Karpas-422 (cell line): ENCODE data around the gene FRRS1. TPM values are rescaled to one million over a fixed set of nuclear protein-coding genes. Genes with fewer than 3 reads are reported as not detected.
"Not testable (repeated sequence)": the region's sequence is repeated elsewhere in the genome, so short reads cannot be mapped to it uniquely, and the experiment has no call there.

Experiments
- DNase-seq: peaks from one replicate; pipeline ENCODE4 v3.0.0-alpha.2; 2015
- H2AFZ ChIP-seq: fragments of 200-600 bp; sonication (generic); 2 replicates; pipeline ENCODE4 v1.6.1; 2014; ENCODE audit warnings: antibody characterized with exemption, low read length, mixed read lengths
- H3K27ac ChIP-seq: fragments of 200-600 bp; sonication (generic); 2 replicates; pipeline ENCODE4 v1.5.1; 2014; ENCODE audit warnings: mild to moderate bottlenecking, low read length, moderate library complexity
- H3K27me3 ChIP-seq: fragments of 200-600 bp; sonication (generic); 2 replicates; pipeline ENCODE4 v1.6.1; 2014; ENCODE audit warnings: low read length, mixed read lengths
- H3K36me3 ChIP-seq: fragments of 200-600 bp; sonication (generic); 2 replicates; pipeline ENCODE4 v1.6.1; 2014; ENCODE audit warnings: low read length, mixed read lengths; ENCODE audit not compliant: insufficient read depth
- H3K4me1 ChIP-seq: fragments of 200-600 bp; sonication (generic); 2 replicates; pipeline ENCODE4 v1.6.1; 2014; ENCODE audit warnings: mild to moderate bottlenecking, low read length, mixed read lengths
- H3K4me2 ChIP-seq: fragments of 200-600 bp; sonication (generic); 2 replicates; pipeline ENCODE4 v1.6.1; 2014; ENCODE audit warnings: low read length, low read depth, mild to moderate bottlenecking; ENCODE audit not compliant: poor library complexity, severe bottlenecking
- H3K4me3 ChIP-seq: fragments of 200-600 bp; sonication (generic); 2 replicates; pipeline ENCODE4 v1.5.1; 2014; ENCODE audit warnings: mild to moderate bottlenecking, antibody characterized with exemption, low read length, mixed read lengths
- H3K79me2 ChIP-seq: fragments of 200-600 bp; sonication (generic); 2 replicates; pipeline ENCODE4 v1.6.1; 2014; ENCODE audit warnings: mild to moderate bottlenecking, low read length, mixed read lengths
- H3K9ac ChIP-seq: fragments of 200-600 bp; sonication (generic); 2 replicates; pipeline ENCODE4 v1.6.0; 2014; ENCODE audit warnings: low read length
- H3K9me2 ChIP-seq: fragments of 200-600 bp; sonication (generic), shearing (Covaris generic); replicated peaks from 2 replicates; pipeline ENCODE4 v1.6.0; 2014; ENCODE audit warnings: mild to moderate bottlenecking, low read length, moderate library complexity; ENCODE audit not compliant: insufficient read depth
- H3K9me3 ChIP-seq: fragments of 300-700, 200-600 bp; sonication (generic); 2 replicates; pipeline ENCODE4 v1.6.1; 2014; ENCODE audit warnings: low read length, mixed read lengths
- H4K20me1 ChIP-seq: fragments of 200-600 bp; sonication (generic); 2 replicates; pipeline ENCODE4 v1.6.1; 2014; ENCODE audit warnings: mild to moderate bottlenecking, antibody characterized with exemption, low read length, low read depth; ENCODE audit not compliant: insufficient read depth
- total RNA-seq: library from RNA; depleted of rRNA; stranded (reverse); fragments of >200 nt; shearing (Covaris generic); gene quantifications from 2 replicates; pipeline ENCODE4 v1.2.3, GENCODE V29; 2014; ENCODE audit warnings: low replicate concordance; rRNA removed

FRRS1 gene
- total RNA-seq = 24.4 and 47.1 TPM in 2 replicates

GRCh38 chr1:99766378-99766800, at the start of gene FRRS1:
Gene FRRS1, minus strand, starts transcription at chr1:99766635. Its CDS starts 17,867 bp downstream, at chr1:99748768.
- Histone ChIP-seq H3K9ac (peak within 1 kb of the TSS; percentile 85), H4K20me1 (no peaks in the 10 kb centered on the region), H3K4me3 (peak within 1 kb of the TSS; percentile 96), H3K27me3 (no peaks in the 10 kb centered on the region), H3K79me2 (peaks cover 49% of the 10 kb centered on the region), H2AFZ (peak within 1 kb of the TSS; percentile 89), H3K4me1 (peaks cover 63% of the 10 kb centered on the region), H3K36me3 (0 out of 2 replicates have a peak, but pooled peaks cover 3% of the 10 kb centered on the region), H3K9me2 (no peaks in the 10 kb centered on the region), H3K4me2 (peak within 1 kb of the TSS; percentile 93), H3K27ac (peak within 1 kb of the TSS; percentile 94), H3K9me3 (no peaks in the 10 kb centered on the region)
- peak; percentile 97 for DNase-seq

- Histone ChIP-seq H3K36me3 (no peaks in the 10 kb centered on the region), H3K4me3 (no peak overlapping the region), H3K27me3 (no peaks in the 10 kb centered on the region), H3K9ac (no peak overlapping the region), H3K79me2 (no peaks in the 10 kb centered on the region), H4K20me1 (no peaks in the 10 kb centered on the region), H3K27ac (no peak overlapping the region), H3K4me1 (peaks cover under 1% of the 10 kb centered on the region; the same call in 1 of the 2 replicates), H2AFZ (no peak overlapping the region), H3K4me2 (no peak overlapping the region), H3K9me2 (no peaks in the 10 kb centered on the region), H3K9me3 (no peaks in the 10 kb centered on the region)
- peak; percentile 21 for DNase-seq
Measured at GRCh38 chr1:99814373-99814900, 48.0 kb upstream of the FRRS1 start.

- Histone ChIP-seq H4K20me1 (no peaks in the 10 kb centered on the region), H2AFZ (no peak overlapping the region), H3K4me2 (no peak overlapping the region), H3K9me2 (no peaks in the 10 kb centered on the region), H3K27ac (no peak overlapping the region), H3K27me3 (no peaks in the 10 kb centered on the region), H3K9ac (no peak overlapping the region), H3K36me3 (no peaks in the 10 kb centered on the region), H3K4me3 (no peak overlapping the region), H3K4me1 (peaks cover 27% of the 10 kb centered on the region), H3K79me2 (no peaks in the 10 kb centered on the region), H3K9me3 (no peaks in the 10 kb centered on the region)
- peak; percentile 2 for DNase-seq
Measured at GRCh38 chr1:99811747-99812146, 45.3 kb upstream of the FRRS1 start.

- Histone ChIP-seq H4K20me1 (no peaks in the 10 kb centered on the region), H3K27ac (no peak overlapping the region), H3K4me1 (peaks cover 33% of the 10 kb centered on the region), H3K27me3 (no peaks in the 10 kb centered on the region), H3K9me3 (no peaks in the 10 kb centered on the region), H3K4me3 (no peak overlapping the region), H3K9ac (no peak overlapping the region), H3K4me2 (no peak overlapping the region), H2AFZ (no peak overlapping the region; the same call in 1 of the 2 replicates), H3K36me3 (no peaks in the 10 kb centered on the region), H3K9me2 (no peaks in the 10 kb centered on the region), H3K79me2 (no peaks in the 10 kb centered on the region)
- DNase-seq = no peak
Measured at GRCh38 chr1:99811075-99811474, 44.6 kb upstream of the FRRS1 start.

GRCh38 chr1:99808391-99809115, 42.1 kb upstream of the FRRS1 start:
- Histone ChIP-seq H3K9me3 (no peaks in the 10 kb centered on the region), H3K9me2 (no peaks in the 10 kb centered on the region), H3K27me3 (no peaks in the 10 kb centered on the region), H3K4me2 (peak overlapping the region; percentile 75), H2AFZ (peak overlapping the region; percentile 84), H3K27ac (no peak overlapping the region), H3K79me2 (no peaks in the 10 kb centered on the region), H3K4me1 (peaks cover 33% of the 10 kb centered on the region), H3K36me3 (no peaks in the 10 kb centered on the region), H3K9ac (peak overlapping the region; percentile 64), H3K4me3 (peak overlapping the region; percentile 54), H4K20me1 (no peaks in the 10 kb centered on the region)
- DNase-seq = peak; percentile 93

- Histone ChIP-seq H3K9ac (no peak overlapping the region), H3K4me1 (peaks cover 33% of the 10 kb centered on the region), H2AFZ (peak overlapping the region; percentile 72), H3K79me2 (no peaks in the 10 kb centered on the region), H3K9me3 (no peaks in the 10 kb centered on the region), H3K36me3 (no peaks in the 10 kb centered on the region), H4K20me1 (no peaks in the 10 kb centered on the region), H3K27me3 (no peaks in the 10 kb centered on the region), H3K27ac (no peak overlapping the region), H3K4me2 (peak overlapping the region; percentile 75), H3K9me2 (no peaks in the 10 kb centered on the region), H3K4me3 (no peak overlapping the region)
- no peak for DNase-seq
Measured at GRCh38 chr1:99806882-99807281, 40.4 kb upstream of the FRRS1 start.

GRCh38 chr1:99801584-99801983, 35.1 kb upstream of the FRRS1 start:
- H3K4me3 ChIP-seq = no peak overlapping the region
- peaks cover 4% of the 10 kb centered on the region for H3K4me1 ChIP-seq
- H3K9me3 ChIP-seq = no peaks in the 10 kb centered on the region
- DNase-seq = no peak
- H3K27ac ChIP-seq = no peak overlapping the region
- no peaks in the 10 kb centered on the region for H3K36me3 ChIP-seq
- no peaks in the 10 kb centered on the region for H3K27me3 ChIP-seq
- H4K20me1 ChIP-seq = no peaks in the 10 kb centered on the region
- no peaks in the 10 kb centered on the region for H3K79me2 ChIP-seq
- no peak overlapping the region for H2AFZ ChIP-seq
- H3K9me2 ChIP-seq = no peaks in the 10 kb centered on the region
- H3K4me2 ChIP-seq = no peak overlapping the region
- H3K9ac ChIP-seq = no peak overlapping the region

- Histone ChIP-seq H3K4me1 (peaks cover 15% of the 10 kb centered on the region), H2AFZ (peak overlapping the region; percentile 89), H3K4me2 (peak overlapping the region; percentile 66), H3K9ac (peak overlapping the region; percentile 48), H3K27ac (peak overlapping the region; percentile 72), H3K4me3 (peak overlapping the region; percentile 47; the same call in 1 of the 2 replicates)
- H3K36me3 ChIP-seq, H4K20me1 ChIP-seq, H3K9me3 ChIP-seq, H3K9me2 ChIP-seq, H3K27me3 ChIP-seq, H3K79me2 ChIP-seq: not testable (repeated sequence)
- DNase-seq = peak; percentile 88
Measured at GRCh38 chr1:99793861-99794260, 27.4 kb upstream of the FRRS1 start.
